Measurements from ENCODE around the gene ARHGEF37.

Gene ARHGEF37

DNA sequence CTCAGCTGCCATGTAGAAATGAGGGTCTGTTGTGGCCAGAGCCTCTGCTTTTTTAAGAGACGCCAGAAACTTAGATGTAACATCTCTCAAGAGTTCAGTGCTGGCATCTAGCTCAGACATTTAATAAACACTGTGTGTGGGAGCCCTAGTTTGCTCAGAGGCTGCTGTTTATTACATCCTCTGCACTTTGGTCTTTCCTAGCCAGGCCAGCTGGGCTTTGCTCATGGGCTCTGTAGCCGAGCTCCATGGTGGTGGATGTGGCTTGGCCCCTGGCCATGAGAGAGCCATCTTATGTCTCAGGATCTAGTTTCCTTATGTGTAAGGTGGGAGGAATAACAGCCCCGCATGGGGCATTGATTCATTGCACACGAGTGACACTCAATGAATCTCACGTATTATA, 30.0 kb downstream of the ARHGEF37 start:
- Histone ChIP-seq H3K79me2 (ENCODE audit: insufficient read depth, low read length) (no peaks in the 10 kb centered on the region), H3K9ac (ENCODE audit: low read depth, low read length, poor library complexity, severe bottlenecking) (no peak overlapping the region), H3K9me2 (replicated peaks; ENCODE audit: low read depth, low read length) (no peaks in the 10 kb centered on the region), H3F3A (ENCODE audit: low read depth) (no peaks in the 10 kb centered on the region), H3K36me3 (ENCODE audit: insufficient read depth, low read length) (no peaks in the 10 kb centered on the region), H2AFZ (ENCODE audit: low read length) (no peak overlapping the region), H3K4me3 (ENCODE audit: low read length, poor library complexity, severe bottlenecking) (no peak overlapping the region), H3K27me3 (ENCODE audit: insufficient read depth, low read length, poor library complexity, severe bottlenecking) (no peaks in the 10 kb centered on the region), H3K9me3 (ENCODE audit: insufficient read depth, low read depth, low read length) (no peaks in the 10 kb centered on the region), H4K20me1 (ENCODE audit: insufficient read depth, low read length, poor library complexity, severe bottlenecking) (no peaks in the 10 kb centered on the region), H3K4me2 (ENCODE audit: low read depth, low read length, poor library complexity, severe bottlenecking) (no peak overlapping the region), H3K4me1 (ENCODE audit: insufficient read depth, low read length, poor library complexity, severe bottlenecking) (peaks cover 4% of the 10 kb centered on the region)
- TF ChIP-seq, protein P1, sequence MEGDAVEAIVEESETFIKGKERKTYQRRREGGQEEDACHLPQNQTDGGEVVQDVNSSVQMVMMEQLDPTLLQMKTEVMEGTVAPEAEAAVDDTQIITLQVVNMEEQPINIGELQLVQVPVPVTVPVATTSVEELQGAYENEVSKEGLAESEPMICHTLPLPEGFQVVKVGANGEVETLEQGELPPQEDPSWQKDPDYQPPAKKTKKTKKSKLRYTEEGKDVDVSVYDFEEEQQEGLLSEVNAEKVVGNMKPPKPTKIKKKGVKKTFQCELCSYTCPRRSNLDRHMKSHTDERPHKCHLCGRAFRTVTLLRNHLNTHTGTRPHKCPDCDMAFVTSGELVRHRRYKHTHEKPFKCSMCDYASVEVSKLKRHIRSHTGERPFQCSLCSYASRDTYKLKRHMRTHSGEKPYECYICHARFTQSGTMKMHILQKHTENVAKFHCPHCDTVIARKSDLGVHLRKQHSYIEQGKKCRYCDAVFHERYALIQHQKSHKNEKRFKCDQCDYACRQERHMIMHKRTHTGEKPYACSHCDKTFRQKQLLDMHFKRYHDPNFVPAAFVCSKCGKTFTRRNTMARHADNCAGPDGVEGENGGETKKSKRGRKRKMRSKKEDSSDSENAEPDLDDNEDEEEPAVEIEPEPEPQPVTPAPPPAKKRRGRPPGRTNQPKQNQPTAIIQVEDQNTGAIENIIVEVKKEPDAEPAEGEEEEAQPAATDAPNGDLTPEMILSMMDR (conservative IDR thresholded peaks at IDR 0.05; ENCODE audit: low read length) = no peak
- no peak for TF ChIP-seq EZH2phosphoT487 (IDR thresholded peaks at IDR 0.05; ENCODE audit: borderline replicate concordance)

DNA sequence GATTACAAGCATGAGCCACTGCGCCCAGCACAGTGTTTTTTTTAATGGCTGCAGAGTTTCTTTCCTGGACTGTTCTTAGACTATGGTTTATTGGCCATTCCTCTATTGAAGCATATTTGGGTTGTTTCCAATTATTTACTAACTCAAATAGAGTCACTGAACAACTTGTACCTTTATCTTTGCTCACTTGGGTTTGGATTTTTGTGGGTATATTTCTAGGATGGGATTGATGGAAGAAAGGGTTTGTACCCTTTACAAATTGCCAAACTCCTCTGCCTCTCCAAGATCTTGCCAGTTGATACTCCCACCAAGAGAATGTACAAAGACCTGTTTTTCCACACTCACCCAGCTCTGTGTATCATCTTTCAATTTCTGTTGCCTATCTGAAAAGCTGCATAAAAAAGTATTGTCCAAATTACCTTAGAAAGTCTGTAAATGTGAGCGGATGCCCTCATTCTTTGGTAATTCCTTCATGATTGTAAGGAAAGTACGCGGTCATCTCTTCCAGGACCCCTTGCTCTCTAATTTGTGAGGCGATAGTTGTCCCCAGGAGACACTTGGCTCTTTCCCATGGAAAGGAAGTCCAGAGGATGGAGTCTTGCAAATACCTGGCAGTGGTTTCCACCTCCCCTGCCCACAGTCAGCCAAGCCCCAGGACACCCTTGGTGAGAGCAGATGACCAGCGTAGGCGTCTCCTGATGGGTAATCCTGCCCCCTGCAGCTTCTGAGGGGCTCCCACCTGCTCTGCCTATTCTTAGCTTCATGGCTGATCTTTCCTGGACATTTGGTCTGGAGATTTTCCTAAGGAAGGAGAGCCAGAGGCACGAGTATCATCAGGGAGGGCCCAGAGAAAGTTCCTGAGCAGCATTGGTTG, 33.0 kb downstream of the ARHGEF37 start:
- no peaks in the 10 kb centered on the region for H3F3A ChIP-seq (ENCODE audit: low read depth)
- no peak overlapping the region for H3K4me3 ChIP-seq (ENCODE audit: low read length, poor library complexity, severe bottlenecking)
- no peaks in the 10 kb centered on the region for H3K9me3 ChIP-seq (ENCODE audit: insufficient read depth, low read depth, low read length)
- no peaks in the 10 kb centered on the region for H3K79me2 ChIP-seq (ENCODE audit: insufficient read depth, low read length)
- H3K9ac ChIP-seq (ENCODE audit: low read depth, low read length, poor library complexity, severe bottlenecking) = no peak overlapping the region
- H4K20me1 ChIP-seq (ENCODE audit: insufficient read depth, low read length, poor library complexity, severe bottlenecking) = no peaks in the 10 kb centered on the region
- no peaks in the 10 kb centered on the region for H3K4me1 ChIP-seq (ENCODE audit: insufficient read depth, low read length, poor library complexity, severe bottlenecking)
- H2AFZ ChIP-seq (ENCODE audit: low read length) = no peak overlapping the region
- H3K4me2 ChIP-seq (ENCODE audit: low read depth, low read length, poor library complexity, severe bottlenecking) = no peak overlapping the region
- no peaks in the 10 kb centered on the region for H3K36me3 ChIP-seq (ENCODE audit: insufficient read depth, low read length)
- no peaks in the 10 kb centered on the region for H3K9me2 ChIP-seq (replicated peaks; ENCODE audit: low read depth, low read length)
- TF ChIP-seq, protein P1 (conservative IDR thresholded peaks at IDR 0.05; ENCODE audit: low read length) = no peak
- no peak for TF ChIP-seq EZH2phosphoT487 (IDR thresholded peaks at IDR 0.05; ENCODE audit: borderline replicate concordance)
- H3K27me3 ChIP-seq (ENCODE audit: insufficient read depth, low read length, poor library complexity, severe bottlenecking) = no peaks in the 10 kb centered on the region

DNA sequence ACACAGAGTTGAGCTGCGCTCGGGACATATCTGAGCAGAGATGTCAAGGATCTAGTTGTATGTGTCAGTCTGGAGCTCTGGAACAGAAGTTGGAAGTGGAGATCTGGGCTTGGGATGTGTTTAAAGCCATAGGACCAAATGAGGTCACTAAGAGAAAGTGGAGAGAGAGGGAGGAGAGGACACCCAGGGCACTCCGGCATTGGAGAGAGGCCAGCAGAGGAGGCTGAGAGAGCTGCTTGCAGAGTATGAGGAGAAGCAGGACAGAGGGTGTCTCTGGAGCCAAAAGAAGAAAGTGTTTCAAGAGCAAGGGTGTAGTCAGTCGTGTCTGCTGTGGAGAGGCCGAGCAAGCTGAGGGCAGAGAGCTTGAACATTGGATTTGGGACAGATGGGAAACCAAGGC, 34.7 kb downstream of the ARHGEF37 start:
- TF ChIP-seq, protein P1 (conservative IDR thresholded peaks at IDR 0.05; ENCODE audit: low read length) = no peak
- no peak for TF ChIP-seq EZH2phosphoT487 (IDR thresholded peaks at IDR 0.05; ENCODE audit: borderline replicate concordance)
- Histone ChIP-seq H2AFZ (ENCODE audit: low read length) (no peak overlapping the region), H3K9ac (ENCODE audit: low read depth, low read length, poor library complexity, severe bottlenecking) (no peak overlapping the region), H3K9me3 (ENCODE audit: insufficient read depth, low read depth, low read length) (no peaks in the 10 kb centered on the region), H3K4me1 (ENCODE audit: insufficient read depth, low read length, poor library complexity, severe bottlenecking) (no peaks in the 10 kb centered on the region), H3K27me3 (ENCODE audit: insufficient read depth, low read length, poor library complexity, severe bottlenecking) (no peaks in the 10 kb centered on the region), H3K79me2 (ENCODE audit: insufficient read depth, low read length) (no peaks in the 10 kb centered on the region), H3K4me3 (ENCODE audit: low read length, poor library complexity, severe bottlenecking) (no peak overlapping the region), H3K9me2 (replicated peaks; ENCODE audit: low read depth, low read length) (no peaks in the 10 kb centered on the region), H3K4me2 (ENCODE audit: low read depth, low read length, poor library complexity, severe bottlenecking) (no peak overlapping the region), H4K20me1 (ENCODE audit: insufficient read depth, low read length, poor library complexity, severe bottlenecking) (no peaks in the 10 kb centered on the region), H3F3A (ENCODE audit: low read depth) (no peaks in the 10 kb centered on the region), H3K36me3 (ENCODE audit: insufficient read depth, low read length) (no peaks in the 10 kb centered on the region)

All from Loucy (cell line).